Ureter (tissue), 1 donor: ENCODE results near the gene RPL7L1. TPM values are rescaled to one million over a fixed set of nuclear protein-coding genes. Genes with fewer than 3 reads are reported as not detected.

Experiments
- DNase-seq: peaks from one replicate; pipeline ENCODE4 v3.0.0-alpha.2; 2020; ENCODE audit warnings: low spot score
- total RNA-seq: library from RNA; stranded (reverse); gene quantifications from one replicate; pipeline ENCODE4 v1.2.4, GENCODE V29; 2023
- donor health status: DM: yes; HTN: yes; CAD: no.

Gene RPL7L1
- total RNA-seq, 1 donor from 2014 or later: 73.4 TPM

DNA sequence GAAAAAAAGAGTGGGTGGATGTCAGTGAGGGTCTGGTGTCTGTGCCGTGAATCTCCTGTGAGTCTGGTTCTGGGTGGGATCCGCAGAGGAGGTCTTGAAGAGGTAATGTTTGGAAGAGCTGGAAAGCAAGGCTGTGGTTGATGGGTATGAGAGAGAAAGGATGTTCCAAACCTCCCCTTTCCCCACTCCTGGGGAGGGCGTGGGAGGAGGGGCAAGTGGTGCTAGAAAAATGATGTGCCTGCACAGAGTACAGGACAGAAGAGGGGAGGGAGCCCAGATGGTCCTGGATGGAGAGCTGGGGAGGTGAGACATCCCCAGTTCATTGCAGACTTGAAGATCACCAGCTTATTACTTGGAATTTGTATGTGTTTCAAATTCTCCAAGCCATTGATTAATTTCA is 53.0 kb downstream of the RPL7L1 start:
- DNase-seq: no peak

DNA sequence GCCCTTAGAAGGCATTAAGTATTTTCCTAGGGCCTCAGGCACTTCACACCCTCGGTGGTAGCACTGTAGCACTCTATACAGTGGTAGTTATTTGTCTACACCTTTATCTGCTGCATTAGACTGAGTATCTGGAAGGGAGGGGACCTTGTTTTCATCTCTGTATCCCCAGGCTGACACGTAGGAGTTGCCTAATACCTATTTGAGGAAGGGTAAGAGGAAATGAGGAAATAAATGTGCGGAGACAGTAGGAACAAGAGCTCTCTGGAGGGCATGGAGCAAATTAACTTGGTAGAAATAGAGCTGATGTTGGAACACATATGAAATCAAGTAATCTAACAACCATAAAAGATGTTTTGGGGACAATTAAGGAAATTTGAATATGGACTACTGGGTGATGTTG is 53.8 kb downstream of the RPL7L1 start:
- no peak for DNase-seq

DNA sequence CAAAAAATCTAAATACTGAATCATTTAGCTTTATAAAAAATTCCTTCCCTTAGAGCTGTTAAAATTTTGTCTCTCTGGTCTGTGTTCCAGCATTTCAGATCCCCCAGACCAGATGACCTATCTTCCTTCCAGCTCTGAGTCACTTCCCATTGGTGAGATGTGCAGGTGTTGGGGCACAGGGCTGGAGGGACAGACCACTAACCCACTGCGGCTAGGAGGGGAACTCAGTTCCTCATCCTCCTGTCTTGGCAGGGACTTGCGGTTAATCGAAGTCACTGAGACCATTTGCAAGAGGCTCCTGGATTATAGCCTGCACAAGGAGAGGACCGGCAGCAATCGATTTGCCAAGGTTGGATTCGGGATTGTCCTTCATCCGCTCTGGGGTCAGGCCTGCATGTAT is 55.9 kb downstream of the RPL7L1 start:
- DNase-seq: no peak

DNA sequence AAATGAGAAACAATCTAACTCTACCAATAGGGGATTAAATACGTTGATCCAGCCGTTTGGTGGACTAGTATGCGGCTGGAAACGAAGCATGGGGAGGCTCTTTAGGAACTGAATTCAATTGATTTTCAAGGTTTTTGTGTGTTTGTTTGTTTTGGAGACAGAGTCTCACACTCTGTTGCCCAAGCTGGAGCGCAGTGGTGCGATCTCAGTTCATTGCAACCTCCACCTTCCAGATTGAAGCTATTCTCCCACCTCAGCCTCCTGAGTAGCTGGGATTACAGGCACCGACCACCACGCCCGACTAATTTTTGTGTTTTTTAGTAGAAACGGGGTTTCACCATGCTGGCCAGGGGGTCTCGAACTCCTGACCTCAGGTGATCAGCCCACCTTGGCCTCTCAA is 57.0 kb downstream of the RPL7L1 start:
- no peak for DNase-seq

DNA sequence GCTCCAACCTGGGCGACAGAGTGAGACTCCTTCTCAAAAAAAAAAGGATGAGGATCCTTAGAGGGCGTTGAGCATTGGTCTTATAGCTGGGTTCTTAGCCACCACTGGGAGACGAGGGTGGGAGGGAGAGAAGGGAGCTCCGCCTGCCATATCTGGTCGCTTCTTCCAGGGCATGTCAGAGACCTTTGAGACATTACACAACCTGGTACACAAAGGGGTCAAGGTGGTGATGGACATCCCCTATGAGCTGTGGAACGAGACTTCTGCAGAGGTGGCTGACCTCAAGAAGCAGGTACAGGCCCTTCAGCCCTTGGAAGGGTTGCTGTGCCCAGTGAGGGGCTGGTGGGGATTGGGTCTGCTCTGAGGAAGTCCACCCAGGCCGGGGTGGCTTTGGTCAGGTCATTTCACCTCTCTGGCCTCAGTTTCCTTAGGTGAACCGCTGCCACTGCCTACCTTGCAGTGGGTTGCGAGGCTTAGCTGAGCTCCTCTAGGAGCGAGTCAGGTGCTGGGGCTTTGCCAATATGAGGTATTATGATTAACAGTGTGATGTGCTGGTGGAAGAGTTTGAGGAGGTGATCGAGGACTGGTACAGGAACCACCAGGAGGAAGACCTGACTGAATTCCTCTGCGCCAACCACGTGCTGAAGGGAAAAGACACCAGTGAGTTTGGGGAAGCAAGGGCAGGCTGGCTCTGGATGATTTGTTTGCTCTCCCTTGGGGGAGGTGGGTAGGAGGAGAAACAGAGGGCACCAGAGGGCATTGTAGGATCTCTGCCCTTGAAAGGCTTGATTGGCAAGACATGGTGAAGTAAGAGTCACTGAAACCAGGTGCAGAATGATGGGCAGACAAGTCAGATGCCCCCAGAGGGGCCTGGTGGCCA is 58.4 kb downstream of the RPL7L1 start:
- DNase-seq: no peak

DNA sequence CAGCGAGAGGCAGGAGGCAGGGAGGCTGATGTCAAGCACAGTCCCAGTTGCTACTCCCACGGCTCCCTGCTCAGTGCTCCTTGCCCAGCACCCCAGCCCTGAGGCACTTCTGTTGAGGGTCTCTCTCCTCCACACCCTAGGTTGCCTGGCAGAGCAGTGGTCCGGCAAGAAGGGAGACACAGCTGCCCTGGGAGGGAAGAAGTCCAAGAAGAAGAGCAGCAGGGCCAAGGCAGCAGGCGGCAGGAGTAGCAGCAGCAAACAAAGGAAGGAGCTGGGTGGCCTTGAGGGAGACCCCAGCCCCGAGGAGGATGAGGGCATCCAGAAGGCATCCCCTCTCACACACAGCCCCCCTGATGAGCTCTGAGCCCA is 59.0 kb downstream of the RPL7L1 start:
- DNase-seq: no peak

DNA sequence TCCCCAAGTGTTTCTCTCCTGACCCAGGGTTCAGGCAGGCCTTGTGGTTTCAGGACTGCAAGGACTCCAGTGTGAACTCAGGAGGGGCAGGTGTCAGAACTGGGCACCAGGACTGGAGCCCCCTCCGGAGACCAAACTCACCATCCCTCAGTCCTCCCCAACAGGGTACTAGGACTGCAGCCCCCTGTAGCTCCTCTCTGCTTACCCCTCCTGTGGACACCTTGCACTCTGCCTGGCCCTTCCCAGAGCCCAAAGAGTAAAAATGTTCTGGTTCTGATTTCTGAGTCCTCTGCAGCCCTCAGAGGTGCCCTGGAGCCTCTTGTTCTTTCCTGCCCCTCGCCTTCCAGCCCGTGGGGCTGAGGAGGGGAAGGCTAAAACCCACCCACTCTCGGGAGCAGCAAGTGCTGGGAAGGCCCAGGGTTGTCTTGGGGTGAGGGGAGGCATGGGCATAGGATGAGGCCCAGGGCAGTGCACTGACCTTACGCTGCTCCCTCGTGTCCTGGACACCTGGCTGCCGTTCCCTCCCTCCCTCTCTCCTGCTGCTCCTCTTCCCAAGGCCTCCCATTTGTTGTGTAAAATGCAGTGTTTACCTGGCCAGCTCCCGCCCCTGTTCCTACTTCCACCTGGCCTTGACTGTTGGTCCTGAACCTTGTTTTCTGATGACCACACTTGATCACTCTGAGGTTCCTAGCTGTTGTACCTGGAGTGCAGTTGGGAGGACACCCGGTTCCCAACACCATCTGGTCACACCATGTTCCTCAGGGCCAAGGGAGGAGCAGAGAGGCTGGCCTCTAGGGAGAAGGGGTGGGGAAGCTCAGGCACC is 59.8 kb downstream of the RPL7L1 start:
- no peak for DNase-seq

Other genes with a start within 250 kb of the RPL7L1 start
- gene PRPH2, start 157.0 kb upstream of the RPL7L1 start, total RNA-seq: 0.91 TPM
- 16.5 TPM for gene TBCC, start 133.5 kb upstream of the RPL7L1 start, total RNA-seq
- 25.1 TPM for gene BICRAL, start 97.6 kb upstream of the RPL7L1 start, total RNA-seq
- 0.55 TPM for gene PTCRA, start 36.4 kb downstream of the RPL7L1 start, total RNA-seq
- 45.6 TPM for gene CNPY3, start 49.9 kb downstream of the RPL7L1 start, total RNA-seq
- gene GNMT, start 81.1 kb downstream of the RPL7L1 start, total RNA-seq: 0.73 TPM
- gene PEX6, start 99.6 kb downstream of the RPL7L1 start, total RNA-seq: 23.0 TPM
- gene PPP2R5D, start 105.0 kb downstream of the RPL7L1 start, total RNA-seq: 24.7 TPM
- 71.2 TPM for gene MEA1, start 134.3 kb downstream of the RPL7L1 start, total RNA-seq
- 40.3 TPM for gene KLHDC3, start 134.6 kb downstream of the RPL7L1 start, total RNA-seq
- 58.9 TPM for gene RRP36, start 142.0 kb downstream of the RPL7L1 start, total RNA-seq
- 28.8 TPM for gene CUL7, start 174.2 kb downstream of the RPL7L1 start, total RNA-seq
- gene MRPL2, start 179.8 kb downstream of the RPL7L1 start, total RNA-seq: 33.0 TPM
- gene KLC4, start 180.0 kb downstream of the RPL7L1 start, total RNA-seq: 23.8 TPM
- 52.0 TPM for gene PTK7, start 196.7 kb downstream of the RPL7L1 start, total RNA-seq